IMR-90 (cell line): Measurements from ENCODE around the gene MRPL33. TPM values are rescaled to one million over a fixed set of nuclear protein-coding genes. Genes with fewer than 3 reads are reported as not detected.

Experiments
- ATAC-seq: fragments of 200-7000 bp; cut with Tn5 transposase; 2 replicates; pipeline ENCODE4 v1.9.1; 2020; ENCODE audit warnings: low read depth, mild to moderate bottlenecking, moderate library complexity
- BruUV-seq: library from RNA; stranded (reverse); fragments of 400-500 nt; replicated peaks from 2 replicates; lab custom pipeline; 2021; lab: Mats Ljungman, UMichigan
- CTCF ChIA-PET: fragments of 300-600 bp; formaldehyde crosslinking; extraction: SDS; loops from one replicate; lab custom pipeline; 2021; ENCODE audit warnings: antibody characterized with exemption; lab: Yijun Ruan, JAX
- POLR2A ChIA-PET: fragments of 300-600 bp; sonication (Branson Sonifier 250); formaldehyde crosslinking; loops from one replicate; lab custom pipeline; 2022; ENCODE audit warnings: antibody characterized with exemption; ENCODE audit not compliant: unreplicated experiment; lab: Charles Lee
- DNase-seq: peaks from one replicate; pipeline ENCODE4 v3.0.0; 2013
- H2AFZ ChIP-seq: replicated peaks from 2 replicates; pipeline ENCODE3; 2013; ENCODE audit warnings: low read length, mild to moderate bottlenecking; ENCODE audit not compliant: poor library complexity
- H2AK5ac ChIP-seq: 2 replicates; pipeline ENCODE4 v1.6.1; 2013; ENCODE audit warnings: low read depth, low read length, inconsistent platforms
- H2AK9ac ChIP-seq: replicated peaks from 2 replicates; pipeline ENCODE3; 2013; ENCODE audit warnings: mild to moderate bottlenecking, low read depth, low read length, moderate library complexity; ENCODE audit not compliant: poor library complexity
- H2BK120ac ChIP-seq: 2 replicates; pipeline ENCODE4 v1.6.1; 2013; ENCODE audit warnings: low read depth, low read length, inconsistent platforms
- H2BK15ac ChIP-seq: 3 replicates; pipeline ENCODE4 v1.6.1; 2013; ENCODE audit warnings: low read depth, low read length, inconsistent platforms
- H2BK20ac ChIP-seq: 2 replicates; pipeline ENCODE4 v1.6.1; 2013; ENCODE audit warnings: low read depth, mild to moderate bottlenecking, inconsistent platforms, low read length, moderate library complexity
- H2BK5ac ChIP-seq: 2 replicates; pipeline ENCODE4 v1.6.1; 2013; ENCODE audit warnings: mild to moderate bottlenecking, low read depth, low read length, inconsistent platforms; ENCODE audit not compliant: poor library complexity, severe bottlenecking
- H3K14ac ChIP-seq: replicated peaks from 2 replicates; pipeline ENCODE4 v1.6.1; 2013; ENCODE audit warnings: low read depth, low read length, inconsistent platforms
- H3K18ac ChIP-seq: 2 replicates; pipeline ENCODE4 v1.6.1; 2013; ENCODE audit warnings: low read depth, low read length, control low read depth
- H3K23ac ChIP-seq: 2 replicates; pipeline ENCODE4 v1.6.1; 2013; ENCODE audit warnings: low read depth, low read length, inconsistent platforms
- H3K27ac ChIP-seq: 2 replicates; pipeline ENCODE4 v1.5.1; 2013; ENCODE audit warnings: mild to moderate bottlenecking, control low read depth, low read length; ENCODE audit not compliant: insufficient read depth
- H3K27me3 ChIP-seq: 2 replicates; pipeline ENCODE4 v1.6.1; 2013; ENCODE audit warnings: low read length; ENCODE audit not compliant: control insufficient read depth, insufficient read depth
- H3K36me3 ChIP-seq: 2 replicates; pipeline ENCODE4 v1.6.1; 2013; ENCODE audit warnings: low read length, mixed read lengths; ENCODE audit not compliant: control insufficient read depth, insufficient read depth
- H3K4ac ChIP-seq: 2 replicates; pipeline ENCODE4 v1.6.1; 2013; ENCODE audit warnings: low read depth, low read length, inconsistent platforms
- H3K4me1 ChIP-seq: 2 replicates; pipeline ENCODE4 v1.6.1; 2013; ENCODE audit warnings: low read length, mixed read lengths; ENCODE audit not compliant: control insufficient read depth, insufficient read depth
- H3K4me2 ChIP-seq: 2 replicates; pipeline ENCODE4 v1.6.1; 2013; ENCODE audit warnings: low read depth, mild to moderate bottlenecking, control low read depth, low read length, moderate library complexity
- H3K4me3 ChIP-seq: 2 replicates; pipeline ENCODE4 v1.5.1; 2013; ENCODE audit warnings: low read depth, mild to moderate bottlenecking, control low read depth, low read length, moderate library complexity; ENCODE audit not compliant: insufficient read depth
- H3K56ac ChIP-seq: 2 replicates; pipeline ENCODE4 v1.6.1; 2013; ENCODE audit warnings: low read length, inconsistent platforms; ENCODE audit not compliant: insufficient read depth; ENCODE audit errors: extremely low read depth
- H3K79me1 ChIP-seq, 2 experiments: 2 replicates each; pipeline ENCODE4 v1.6.1; 2013; ENCODE audit warnings: low read length in 2 of 2, inconsistent platforms in 1 of 2, low read depth in 1 of 2
- H3K9ac ChIP-seq: 2 replicates; pipeline ENCODE4 v1.6.1; 2013; ENCODE audit warnings: low read depth, low read length, control low read depth
- H3K9me1 ChIP-seq: 2 replicates; pipeline ENCODE4 v1.6.1; 2013; ENCODE audit warnings: low read length, inconsistent platforms; ENCODE audit not compliant: insufficient read depth
- H3K9me3 ChIP-seq: 2 replicates; pipeline ENCODE4 v1.6.1; 2013; ENCODE audit warnings: low read length; ENCODE audit not compliant: control insufficient read depth, insufficient read depth
- H4K20me1 ChIP-seq: 2 replicates; pipeline ENCODE4 v1.6.1; 2013; ENCODE audit warnings: low read length, inconsistent platforms; ENCODE audit not compliant: insufficient read depth
- H4K5ac ChIP-seq: 2 replicates; pipeline ENCODE4 v1.6.1; 2013; ENCODE audit warnings: mild to moderate bottlenecking, low read depth, low read length, control low read depth
- H4K8ac ChIP-seq, 2 experiments: 2 replicates each; pipeline ENCODE4 v1.6.1; 2013; ENCODE audit warnings: low read depth in 2 of 2, low read length in 2 of 2, control low read depth in 1 of 2, inconsistent platforms in 1 of 2
- H4K91ac ChIP-seq: 2 replicates; pipeline ENCODE4 v1.6.1; 2013; ENCODE audit warnings: low read depth, low read length, inconsistent platforms; ENCODE audit not compliant: insufficient read depth
- CEBPB ChIP-seq: IDR thresholded peaks from 2 replicates; pipeline ENCODE4 v1.6.1; 2012; ENCODE audit warnings: low read depth, low read length, improper control_type of control experiment
- MAFK ChIP-seq: IDR thresholded peaks from 2 replicates; pipeline ENCODE4 v1.6.1; 2012; ENCODE audit warnings: low read depth, low read length, improper control_type of control experiment
- dilution Hi-C: fragments of 300-500 bp; cut with HindIII; formaldehyde crosslinking; loops from one replicate; pipeline ENCODE4 v1.14.3; 2018; ENCODE audit warnings: low sequenced_read_pairs; ENCODE audit not compliant: unreplicated experiment
- in situ Hi-C: fragments of 300-500 bp; cut with MboI; formaldehyde crosslinking; loops from 3 replicates; pipeline ENCODE4 v1.14.3; 2019; ENCODE audit warnings: low sequenced_read_pairs, inconsistent platforms, mixed read lengths
- intact Hi-C: fragments of 100-400 bp; cut with micrococcal nuclease; formaldehyde crosslinking; loops from 2 replicates; pipeline ENCODE4 v1.10.0; 2022
- polyA plus RNA-seq, 3 experiments: library from polyadenylated mRNA; depleted of rRNA; stranded (reverse); fragments of >200 nt; gene quantifications; 2 replicates each; pipeline ENCODE4 v1.2.3, GENCODE V29; 2012; ENCODE audit warnings: low replicate concordance in 1 of 3
- total RNA-seq: library from RNA; depleted of rRNA; stranded (reverse); fragments of >200 nt; gene quantifications from 2 replicates; pipeline ENCODE4 v1.2.3, GENCODE V29; 2012

MRPL33 gene
- total and polyA plus RNA-seq, 2 of the 4 experiments (the other 2 are of a cell fraction), result 13.3 to 101 TPM

DNA sequence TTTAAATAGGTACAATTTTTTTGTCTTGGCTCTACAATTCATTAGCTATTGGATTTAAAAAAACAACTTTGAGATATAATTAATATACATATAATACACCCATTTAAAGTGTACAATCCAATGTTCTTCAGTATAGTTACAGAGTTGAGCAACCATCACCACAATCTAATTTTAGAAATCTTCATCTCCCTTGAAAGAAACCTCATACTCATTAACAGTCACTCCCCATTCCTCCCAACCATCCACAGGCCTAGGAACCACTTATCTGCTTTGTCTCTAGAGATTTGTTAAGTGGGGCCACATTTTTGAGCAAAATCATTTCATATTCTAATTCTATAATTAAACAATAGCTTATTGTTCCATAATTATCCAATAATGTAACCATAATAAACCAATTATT is 32.6 kb downstream of the MRPL33 start:
- ChIA-PET CTCF (no interaction called here), POLR2A (no interaction called here)
- H3K79me1 ChIP-seq, result peaks cover 6 to 38% of the 10 kb centered on the region in 2 experiments; a peak in 3 of 4 replicates
- H2BK120ac ChIP-seq, result peak overlapping the region; percentile 81; the same call in 1 of the 2 replicates
- H2AK9ac ChIP-seq, result no peak overlapping the region
- no peak overlapping the region for H2AK5ac ChIP-seq
- peak overlapping the region; percentile 84; the same call in 1 of the 2 replicates for H4K91ac ChIP-seq
- H3K9me3 ChIP-seq, result no peaks in the 10 kb centered on the region
- H3K4me2 ChIP-seq, result no peak overlapping the region
- H3K23ac ChIP-seq, result no peak overlapping the region
- peak overlapping the region; percentile 89 for H2BK15ac ChIP-seq
- no peaks in the 10 kb centered on the region for H3K36me3 ChIP-seq
- H3K14ac ChIP-seq, result peak overlapping the region; percentile 83; the same call in 1 of the 2 replicates
- H3K4ac ChIP-seq, result peak overlapping the region; percentile 78; the same call in 1 of the 2 replicates
- H3K9ac ChIP-seq, result no peak overlapping the region
- H4K5ac ChIP-seq, result no peak overlapping the region
- dilution Hi-C loops, result no loop called here
- H4K20me1 ChIP-seq, result no peaks in the 10 kb centered on the region
- peak overlapping the region; percentile 91; the same call in 1 of the 2 replicates for H2BK20ac ChIP-seq
- no peak overlapping the region for H3K56ac ChIP-seq
- H2BK5ac ChIP-seq, result peak overlapping the region; percentile 64
- H2AFZ ChIP-seq, result no peak overlapping the region
- DNase-seq, result peak; percentile 60
- H3K27ac ChIP-seq, result no peak overlapping the region
- peaks cover 23% of the 10 kb centered on the region for H3K9me1 ChIP-seq
- BruUV-seq, result no TSS peak
- no peaks in the 10 kb centered on the region for H3K27me3 ChIP-seq
- peaks cover 23% of the 10 kb centered on the region for H3K4me1 ChIP-seq
- intact Hi-C loops, result no loop called here
- TF ChIP-seq MAFK, result no peak
- peak; percentile 80 for TF ChIP-seq CEBPB
- no peak overlapping the region for H3K4me3 ChIP-seq
- H3K18ac ChIP-seq, result peak overlapping the region; percentile 89; the same call in 1 of the 2 replicates
- peak overlapping the region in 1 of 2 experiments; percentile 74; a peak in 2 of 4 replicates for H4K8ac ChIP-seq
- no peak for ATAC-seq
- in situ Hi-C loops, result no loop called here
